ENCODE data around the gene KCNT2.

- TF ChIP-seq CTCF (IDR thresholded peaks at IDR 0.05; ENCODE audit: low read depth, low read length, missing input control) = no peak
- TF ChIP-seq ZBTB33 (IDR thresholded peaks at IDR 0.05) = no peak
- no peak for TF ChIP-seq TAF1 (conservative IDR thresholded peaks at IDR 0.05)
- no peak for TF ChIP-seq EGR1 (IDR thresholded peaks at IDR 0.05; ENCODE audit: low read depth in 2 of 2)
- TF ChIP-seq REST (IDR thresholded peaks at IDR 0.05) = no peak
- no peak for TF ChIP-seq RAD21 (IDR thresholded peaks at IDR 0.05)
- TF ChIP-seq SP1 (IDR thresholded peaks at IDR 0.05) = no peak
- TF ChIP-seq YY1 (IDR thresholded peaks at IDR 0.05) = no peak
Observed at GRCh38 chr1:196214866-196215265, 393.4 kb downstream of the KCNT2 start.

All from liver (tissue), 3 donors.